Neutrophil (primary cell): ENCODE data around the gene CTSD.

Experiments used
- H3K27ac ChIP-seq: fragments of 200-600 bp; sonication (generic); 2 replicates; pipeline ENCODE4 v1.5.1; 2016; ENCODE audit warnings: mild to moderate bottlenecking, moderate library complexity
- H3K27me3 ChIP-seq: fragments of 200-600 bp; sonication (generic); 2 replicates; pipeline ENCODE4 v1.6.0; 2016; ENCODE audit warnings: mild to moderate bottlenecking
- H3K36me3 ChIP-seq: fragments of 200-600 bp; sonication (generic); 2 replicates; pipeline ENCODE4 v1.5.1; 2017
- H3K4me1 ChIP-seq, 2 experiments: fragments of 200-600 bp in 1 of 2; sonication (generic) in 1 of 2; 1 replicate in 1 of 2; 2 replicates in 1 of 2; pipeline versions ENCODE4 v1.5.1 to v1.6.1; 2013 to 2016; ENCODE audit warnings: low read depth in 1 of 2, low read length in 1 of 2, mild to moderate bottlenecking in 1 of 2, moderate library complexity in 1 of 2; ENCODE audit not compliant: control insufficient read depth in 1 of 2, insufficient read depth in 1 of 2
- H3K4me3 ChIP-seq, 2 experiments: fragments of 200-600 bp in 1 of 2; sonication (generic) in 1 of 2; 1 replicate in 1 of 2; 2 replicates in 1 of 2; pipeline ENCODE4 v1.5.1; 2013 to 2016; ENCODE audit warnings: low read depth in 1 of 2, low read length in 1 of 2, mild to moderate bottlenecking in 1 of 2, moderate library complexity in 1 of 2
- H3K9me3 ChIP-seq: fragments of 200-600 bp; sonication (generic); 2 replicates; pipeline ENCODE4 v1.5.1; 2016
- TF ChIP-seq, protein P1 (sequence below): fragments of 200-600 bp; sonication (generic); IDR thresholded peaks from 2 replicates; pipeline ENCODE4 v1.5.1; 2016; ENCODE audit warnings: antibody characterized with exemption

The CTSD gene

DNA sequence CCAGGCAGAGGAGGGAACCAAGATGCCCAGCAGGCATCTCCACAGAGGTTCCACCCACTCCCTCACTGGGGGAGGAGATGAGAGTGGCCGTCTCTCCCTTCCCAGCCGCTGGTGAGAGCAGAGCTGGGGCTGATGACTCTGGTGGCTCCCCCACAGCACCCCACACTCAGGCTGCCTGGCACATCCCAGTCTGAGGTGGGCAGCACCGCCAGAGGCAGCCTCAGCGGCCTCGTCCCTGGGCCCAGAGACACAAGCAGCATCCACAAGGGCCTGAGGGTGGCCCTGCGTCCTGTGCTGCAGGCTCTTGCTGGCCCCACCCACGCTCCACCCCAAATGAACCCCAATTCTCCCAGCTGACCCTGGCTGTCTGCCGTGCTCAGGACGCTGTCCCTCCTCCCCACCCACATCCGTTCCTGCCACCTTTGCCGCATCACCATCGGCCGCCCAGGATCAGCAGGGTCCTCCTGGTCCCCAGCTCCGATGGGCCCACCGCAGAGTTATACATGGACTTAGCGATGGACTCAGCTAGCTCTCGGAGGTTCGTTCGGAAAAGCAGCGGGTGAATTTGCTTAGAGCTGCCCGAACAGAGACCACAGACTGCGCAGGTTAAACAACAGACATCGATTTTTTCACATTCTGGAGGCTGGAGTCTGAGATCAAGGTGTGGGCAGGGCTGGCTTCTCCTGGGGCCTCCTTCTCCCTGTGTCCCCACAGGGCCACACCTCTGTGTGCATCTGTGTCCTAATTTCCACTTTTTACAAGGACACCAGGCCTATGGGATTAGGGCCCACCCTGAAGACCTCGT, 20.2 kb upstream of the CTSD start:
- no peak overlapping the region for H3K4me3 ChIP-seq
- H3K27me3 ChIP-seq, result no peaks in the 10 kb centered on the region
- peak overlapping the region; percentile 95 for H3K27ac ChIP-seq
- peaks cover 66 to 73% of the 10 kb centered on the region in 2 experiments for H3K4me1 ChIP-seq
- H3K36me3 ChIP-seq, result no peaks in the 10 kb centered on the region
- TF ChIP-seq, protein P1, sequence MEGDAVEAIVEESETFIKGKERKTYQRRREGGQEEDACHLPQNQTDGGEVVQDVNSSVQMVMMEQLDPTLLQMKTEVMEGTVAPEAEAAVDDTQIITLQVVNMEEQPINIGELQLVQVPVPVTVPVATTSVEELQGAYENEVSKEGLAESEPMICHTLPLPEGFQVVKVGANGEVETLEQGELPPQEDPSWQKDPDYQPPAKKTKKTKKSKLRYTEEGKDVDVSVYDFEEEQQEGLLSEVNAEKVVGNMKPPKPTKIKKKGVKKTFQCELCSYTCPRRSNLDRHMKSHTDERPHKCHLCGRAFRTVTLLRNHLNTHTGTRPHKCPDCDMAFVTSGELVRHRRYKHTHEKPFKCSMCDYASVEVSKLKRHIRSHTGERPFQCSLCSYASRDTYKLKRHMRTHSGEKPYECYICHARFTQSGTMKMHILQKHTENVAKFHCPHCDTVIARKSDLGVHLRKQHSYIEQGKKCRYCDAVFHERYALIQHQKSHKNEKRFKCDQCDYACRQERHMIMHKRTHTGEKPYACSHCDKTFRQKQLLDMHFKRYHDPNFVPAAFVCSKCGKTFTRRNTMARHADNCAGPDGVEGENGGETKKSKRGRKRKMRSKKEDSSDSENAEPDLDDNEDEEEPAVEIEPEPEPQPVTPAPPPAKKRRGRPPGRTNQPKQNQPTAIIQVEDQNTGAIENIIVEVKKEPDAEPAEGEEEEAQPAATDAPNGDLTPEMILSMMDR, result no peak
- no peaks in the 10 kb centered on the region for H3K9me3 ChIP-seq

DNA sequence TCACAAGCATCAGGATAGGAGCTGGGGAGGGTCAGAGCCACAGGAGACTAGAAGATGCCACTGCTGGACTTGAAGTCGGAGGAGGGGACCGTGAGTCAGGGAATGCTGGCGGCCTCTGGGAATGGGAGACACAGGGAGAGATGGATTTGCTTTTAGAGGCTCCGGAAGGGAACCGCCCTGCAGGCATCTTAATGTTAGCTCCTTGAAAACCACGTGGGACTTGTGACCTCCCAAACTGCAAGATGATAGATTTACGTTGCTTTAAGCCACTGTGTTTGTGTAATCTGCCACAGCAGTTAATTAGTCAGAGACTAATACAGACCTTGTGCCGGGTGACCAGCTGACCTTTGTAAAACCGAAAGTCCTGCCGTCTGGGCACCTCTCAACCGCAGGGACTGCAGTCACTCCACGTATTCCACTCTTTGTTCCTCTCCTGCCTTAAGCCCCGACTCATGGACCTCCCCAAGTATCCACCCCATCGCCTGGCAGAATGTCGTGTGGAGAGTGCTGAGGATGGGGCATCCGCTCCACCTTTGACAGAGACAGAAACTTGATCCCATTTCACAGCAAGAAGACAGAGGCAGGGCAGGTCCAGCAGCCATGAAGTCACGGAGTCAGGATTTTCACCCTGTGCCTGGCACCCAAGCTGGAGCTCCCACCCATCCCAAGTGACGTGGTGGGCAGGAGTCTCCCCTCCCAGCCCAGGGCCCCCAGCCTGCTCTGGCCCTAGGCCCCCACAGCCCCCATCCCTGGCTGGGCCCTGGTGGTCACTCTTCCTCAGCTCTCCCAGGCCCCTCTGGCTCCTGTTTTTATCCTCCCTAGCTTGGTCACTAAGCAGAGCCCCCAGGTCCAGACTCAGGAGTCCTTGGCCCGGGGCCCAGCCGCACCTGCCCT, 19.4 kb upstream of the CTSD start:
- Histone ChIP-seq H3K4me1 (peaks cover 74 to 81% of the 10 kb centered on the region in 2 experiments), H3K4me3 (peak overlapping the region in 1 of 2 experiments; percentile 62), H3K27ac (peak overlapping the region; percentile 95), H3K9me3 (no peaks in the 10 kb centered on the region), H3K36me3 (no peaks in the 10 kb centered on the region), H3K27me3 (no peaks in the 10 kb centered on the region)
- TF ChIP-seq, protein P1, result no peak

- Histone ChIP-seq H3K4me1 (peaks cover 84 to 91% of the 10 kb centered on the region in 2 experiments), H3K27ac (peak overlapping the region; percentile 95), H3K9me3 (no peaks in the 10 kb centered on the region), H3K27me3 (no peaks in the 10 kb centered on the region), H3K36me3 (no peaks in the 10 kb centered on the region), H3K4me3 (peak overlapping the region; percentile 41 to 62)
- TF ChIP-seq, protein P1, result no peak
These were observed 18.4 kb upstream of the CTSD start for GRCh38 chr11:1782031-1782590.

DNA sequence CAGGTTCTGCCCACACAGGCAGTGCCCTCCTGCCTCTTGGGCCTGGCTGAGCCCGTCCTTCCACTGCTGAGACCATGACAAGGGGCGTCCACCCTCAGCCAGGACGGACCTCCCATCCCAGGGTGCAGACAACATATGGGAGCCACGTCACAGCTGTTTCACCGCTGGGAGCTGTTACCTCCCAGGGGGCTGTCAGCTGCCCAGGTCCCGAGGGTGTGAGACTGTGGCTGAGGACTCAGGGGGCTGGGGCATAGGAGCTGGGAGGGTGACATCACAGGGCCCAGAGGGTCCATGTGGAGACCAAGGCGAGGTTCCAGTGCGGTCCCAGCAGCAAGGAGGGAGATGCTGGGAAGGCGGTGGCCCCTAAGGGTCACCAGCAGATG, 17.9 kb upstream of the CTSD start:
- TF ChIP-seq, protein P1, result no peak
- H3K36me3 ChIP-seq, result no peaks in the 10 kb centered on the region
- peak overlapping the region; percentile 95 for H3K27ac ChIP-seq
- H3K9me3 ChIP-seq, result no peaks in the 10 kb centered on the region
- H3K4me1 ChIP-seq, result peaks cover 88 to 93% of the 10 kb centered on the region in 2 experiments
- H3K27me3 ChIP-seq, result no peaks in the 10 kb centered on the region
- peak overlapping the region; percentile 41 to 62 for H3K4me3 ChIP-seq

GRCh38 chr11:1780700-1781592, 17.2 kb upstream of the CTSD start:
- no peaks in the 10 kb centered on the region for H3K27me3 ChIP-seq
- H3K27ac ChIP-seq, result peak overlapping the region; percentile 95
- H3K36me3 ChIP-seq, result no peaks in the 10 kb centered on the region
- H3K4me3 ChIP-seq, result peak overlapping the region; percentile 41 to 62
- no peaks in the 10 kb centered on the region for H3K9me3 ChIP-seq
- TF ChIP-seq, protein P1, result no peak
- peaks cover 86 to 90% of the 10 kb centered on the region in 2 experiments for H3K4me1 ChIP-seq
